Loucy (cell line): Measurements from ENCODE around the gene MACO1.

Experiments
- CTCF ChIP-seq: fragments of 200-600 bp; sonication (generic); conservative IDR thresholded peaks from 2 replicates; pipeline ENCODE4 v1.5.1; 2014; ENCODE audit warnings: mild to moderate bottlenecking, antibody characterized with exemption, low read length
- EZH2phosphoT487 ChIP-seq: fragments of 200-600 bp; IDR thresholded peaks from 2 replicates; pipeline ENCODE4 v1.6.1; 2018; ENCODE audit warnings: antibody characterized with exemption, mild to moderate bottlenecking, moderate library complexity, borderline replicate concordance

GRCh38 chr1:25461849-25462248, 31.2 kb downstream of the MACO1 start:
- TF ChIP-seq CTCF = no peak
- TF ChIP-seq EZH2phosphoT487 = no peak
